ENCODE measurements around the gene NLRP13.

The NLRP13 gene

GRCh38 chr19:55902080-55902751 lies 29.9 kb downstream of the NLRP13 start:
- H3K4me3 ChIP-seq (ENCODE audit: low read depth, low read length) = no peak overlapping the region
- TF ChIP-seq CTCF (IDR thresholded peaks at IDR 0.05; ENCODE audit: insufficient read depth, low read depth, low read length, missing control alignments) = no peak
- no peak for DNase-seq (ENCODE audit: low read depth)

- no peak for TF ChIP-seq CTCF (IDR thresholded peaks at IDR 0.05; ENCODE audit: insufficient read depth, low read depth, low read length, missing control alignments)
Measured at GRCh38 chr19:55901369-55902079, 30.6 kb downstream of the NLRP13 start.

GRCh38 chr19:55898911-55899310 lies 33.2 kb downstream of the NLRP13 start:
- no peak overlapping the region for H3K4me3 ChIP-seq (ENCODE audit: low read depth, low read length)
- DNase-seq (ENCODE audit: low read depth) = no peak
- TF ChIP-seq CTCF (IDR thresholded peaks at IDR 0.05; ENCODE audit: insufficient read depth, low read depth, low read length, missing control alignments) = no peak

More at GRCh38 chr19:55901369-55902079, 30.6 kb downstream of the NLRP13 start:
- no peak for DNase-seq (ENCODE audit: low read depth)
- no peak overlapping the region for H3K4me3 ChIP-seq (ENCODE audit: low read depth, low read length)

GRCh38 chr19:55882626-55883025 lies 49.5 kb downstream of the NLRP13 start:
- no peak overlapping the region for H3K4me3 ChIP-seq (ENCODE audit: low read depth, low read length)
- TF ChIP-seq CTCF (IDR thresholded peaks at IDR 0.05; ENCODE audit: insufficient read depth, low read depth, low read length, missing control alignments) = no peak
- no peak for DNase-seq (ENCODE audit: low read depth)

GRCh38 chr19:55877211-55877610 lies 54.9 kb downstream of the NLRP13 start:
- DNase-seq (ENCODE audit: low read depth) = no peak
- H3K4me3 ChIP-seq (ENCODE audit: low read depth, low read length) = no peak overlapping the region
- no peak for TF ChIP-seq CTCF (IDR thresholded peaks at IDR 0.05; ENCODE audit: insufficient read depth, low read depth, low read length, missing control alignments)

GRCh38 chr19:55870736-55871135 lies 61.4 kb downstream of the NLRP13 start:
- no peak for TF ChIP-seq CTCF (IDR thresholded peaks at IDR 0.05; ENCODE audit: insufficient read depth, low read depth, low read length, missing control alignments)
- DNase-seq (ENCODE audit: low read depth) = no peak

More at GRCh38 chr19:55870736-55871135, 61.4 kb downstream of the NLRP13 start:
- H3K4me3 ChIP-seq (ENCODE audit: low read depth, low read length) = no peak overlapping the region
